ENCODE results near the gene BACE1. TPM values are rescaled to one million over a fixed set of nuclear protein-coding genes. Genes with fewer than 3 reads are reported as not detected.

BACE1 gene
- total RNA-seq, 1 donor from 2014 or later, result 8.2 TPM

DNA sequence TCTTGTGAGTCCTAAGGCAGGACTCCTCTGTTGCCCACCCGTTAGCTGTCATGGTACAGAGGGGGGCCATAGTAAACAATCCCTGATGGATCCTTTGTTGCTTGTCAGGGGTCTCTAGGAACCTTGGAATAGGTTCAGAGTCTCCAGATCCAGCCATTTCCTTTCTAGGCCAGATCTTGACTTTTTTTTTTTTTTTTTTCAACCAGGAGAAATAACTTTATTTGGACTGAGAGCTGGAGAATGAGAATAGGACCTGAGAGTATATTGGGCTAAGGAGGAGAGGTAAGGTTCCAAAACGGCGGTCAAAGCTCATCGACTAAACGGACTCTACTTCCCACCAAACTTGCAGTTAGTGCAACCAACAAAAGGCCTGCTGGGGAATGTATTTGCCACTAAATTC lies 19.3 kb upstream of the BACE1 start:
- H3F3A ChIP-seq (ENCODE audit: low read depth), result peaks cover 7% of the 10 kb centered on the region
- peaks cover 6% of the 10 kb centered on the region for H4K20me1 ChIP-seq (ENCODE audit: low read depth)
- no peak overlapping the region for H3K27ac ChIP-seq
- H3K79me2 ChIP-seq (ENCODE audit: low read depth), result no peaks in the 10 kb centered on the region
- Mint-ChIP-seq H3K27ac (no peak overlapping the region), H3K4me3 (no peak overlapping the region), H3K27me3 (ENCODE audit: insufficient read depth, low read depth) (no peaks in the 10 kb centered on the region), H3K4me1 (no peaks in the 10 kb centered on the region), H3K9me3 (no peaks in the 10 kb centered on the region), H3K36me3 (peaks cover 7% of the 10 kb centered on the region)
- H3K9ac ChIP-seq, result no peak overlapping the region
- DNase-seq (ENCODE audit: low spot score), result no peak
- H3K4me3 ChIP-seq, result no peak overlapping the region
- H3K9me3 ChIP-seq (ENCODE audit: low read depth), result no peaks in the 10 kb centered on the region
- TF ChIP-seq EZH2phosphoT487 (IDR thresholded peaks at IDR 0.05), result no peak
- no peak for TF ChIP-seq EZH2 (IDR thresholded peaks at IDR 0.05)
- TF ChIP-seq, protein P1, sequence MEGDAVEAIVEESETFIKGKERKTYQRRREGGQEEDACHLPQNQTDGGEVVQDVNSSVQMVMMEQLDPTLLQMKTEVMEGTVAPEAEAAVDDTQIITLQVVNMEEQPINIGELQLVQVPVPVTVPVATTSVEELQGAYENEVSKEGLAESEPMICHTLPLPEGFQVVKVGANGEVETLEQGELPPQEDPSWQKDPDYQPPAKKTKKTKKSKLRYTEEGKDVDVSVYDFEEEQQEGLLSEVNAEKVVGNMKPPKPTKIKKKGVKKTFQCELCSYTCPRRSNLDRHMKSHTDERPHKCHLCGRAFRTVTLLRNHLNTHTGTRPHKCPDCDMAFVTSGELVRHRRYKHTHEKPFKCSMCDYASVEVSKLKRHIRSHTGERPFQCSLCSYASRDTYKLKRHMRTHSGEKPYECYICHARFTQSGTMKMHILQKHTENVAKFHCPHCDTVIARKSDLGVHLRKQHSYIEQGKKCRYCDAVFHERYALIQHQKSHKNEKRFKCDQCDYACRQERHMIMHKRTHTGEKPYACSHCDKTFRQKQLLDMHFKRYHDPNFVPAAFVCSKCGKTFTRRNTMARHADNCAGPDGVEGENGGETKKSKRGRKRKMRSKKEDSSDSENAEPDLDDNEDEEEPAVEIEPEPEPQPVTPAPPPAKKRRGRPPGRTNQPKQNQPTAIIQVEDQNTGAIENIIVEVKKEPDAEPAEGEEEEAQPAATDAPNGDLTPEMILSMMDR (IDR thresholded peaks at IDR 0.05), result no peak
- H3K36me3 ChIP-seq, result no peaks in the 10 kb centered on the region
- H3K4me2 ChIP-seq, result no peak overlapping the region
- H3K27me3 ChIP-seq, result no peaks in the 10 kb centered on the region
- H3K4me1 ChIP-seq, result peaks cover 16% of the 10 kb centered on the region
- no peak overlapping the region for H2AFZ ChIP-seq (replicated peaks)

DNA sequence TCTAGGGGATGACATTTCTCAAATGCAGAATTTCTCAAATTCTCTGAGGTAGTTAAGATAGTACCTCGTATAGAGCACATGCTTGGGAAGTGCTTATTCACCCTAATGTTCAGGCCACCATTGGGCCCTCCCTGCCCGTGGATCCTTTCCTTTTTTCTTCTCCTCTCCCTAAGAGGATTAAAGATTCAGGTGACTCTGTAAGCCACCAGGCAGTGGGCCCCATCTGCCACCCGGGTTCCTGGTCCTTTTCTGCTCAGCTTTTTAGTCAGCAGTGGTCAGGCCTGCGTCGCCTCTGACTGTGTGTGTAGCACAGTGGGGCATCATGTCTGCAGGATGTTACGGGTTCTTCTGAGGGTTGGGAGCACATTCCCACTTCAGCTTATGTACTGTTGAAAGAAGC lies 18.8 kb upstream of the BACE1 start:
- Histone ChIP-seq H3K4me3 (no peak overlapping the region), H3K9me3 (ENCODE audit: low read depth) (no peaks in the 10 kb centered on the region), H3K27me3 (no peaks in the 10 kb centered on the region), H3F3A (ENCODE audit: low read depth) (peaks cover 7% of the 10 kb centered on the region), H4K20me1 (ENCODE audit: low read depth) (peaks cover 6% of the 10 kb centered on the region), H3K9ac (no peak overlapping the region), H3K79me2 (ENCODE audit: low read depth) (no peaks in the 10 kb centered on the region), H3K4me2 (peak overlapping the region; percentile 35), H3K27ac (no peak overlapping the region), H2AFZ (replicated peaks) (no peak overlapping the region), H3K36me3 (no peaks in the 10 kb centered on the region), H3K4me1 (peaks cover 16% of the 10 kb centered on the region)
- Mint-ChIP-seq H3K27me3 (ENCODE audit: insufficient read depth, low read depth) (no peaks in the 10 kb centered on the region), H3K4me1 (peaks cover 2% of the 10 kb centered on the region), H3K9me3 (no peaks in the 10 kb centered on the region), H3K4me3 (no peak overlapping the region), H3K27ac (no peak overlapping the region), H3K36me3 (peaks cover 7% of the 10 kb centered on the region)
- no peak for DNase-seq (ENCODE audit: low spot score)
- TF ChIP-seq, protein P1 (IDR thresholded peaks at IDR 0.05), result no peak
- TF ChIP-seq EZH2phosphoT487 (IDR thresholded peaks at IDR 0.05) (no peak), EZH2 (IDR thresholded peaks at IDR 0.05) (no peak)

DNA sequence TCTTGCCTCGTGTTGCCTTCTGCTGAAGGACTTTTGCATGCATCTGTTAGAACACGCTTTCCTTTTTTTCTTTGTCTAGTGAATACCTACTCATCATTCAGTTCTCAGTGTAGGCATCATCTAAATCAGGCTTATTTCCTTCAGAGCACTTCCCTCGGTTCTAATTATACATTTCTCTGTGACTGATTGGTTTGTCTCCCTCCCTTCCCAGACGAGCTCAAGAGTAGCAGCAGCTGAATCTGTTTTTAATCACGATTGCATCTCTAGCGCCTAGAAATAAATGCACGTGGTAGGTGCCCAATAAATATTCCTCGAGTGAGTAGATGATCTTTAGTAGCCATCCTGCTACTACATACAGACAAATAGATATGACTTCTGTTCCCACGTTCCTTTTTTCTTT lies 17.9 kb upstream of the BACE1 start:
- peaks cover 2% of the 10 kb centered on the region for H3K79me2 ChIP-seq (ENCODE audit: low read depth)
- no peaks in the 10 kb centered on the region for H3K9me3 ChIP-seq (ENCODE audit: low read depth)
- Mint-ChIP-seq H3K9me3 (no peaks in the 10 kb centered on the region), H3K4me3 (no peak overlapping the region), H3K36me3 (peaks cover 5% of the 10 kb centered on the region), H3K27ac (no peak overlapping the region), H3K4me1 (peaks cover 3% of the 10 kb centered on the region), H3K27me3 (ENCODE audit: insufficient read depth, low read depth) (no peaks in the 10 kb centered on the region)
- no peaks in the 10 kb centered on the region for H3K36me3 ChIP-seq
- H4K20me1 ChIP-seq (ENCODE audit: low read depth), result peaks cover 13% of the 10 kb centered on the region
- no peak overlapping the region for H3K27ac ChIP-seq
- H3K9ac ChIP-seq, result no peak overlapping the region
- DNase-seq (ENCODE audit: low spot score), result no peak
- H3K4me1 ChIP-seq, result peaks cover 16% of the 10 kb centered on the region
- H2AFZ ChIP-seq (replicated peaks), result no peak overlapping the region
- no peak overlapping the region for H3K4me2 ChIP-seq
- H3K4me3 ChIP-seq, result no peak overlapping the region
- H3K27me3 ChIP-seq, result no peaks in the 10 kb centered on the region
- no peak for TF ChIP-seq EZH2 (IDR thresholded peaks at IDR 0.05)
- no peak for TF ChIP-seq EZH2phosphoT487 (IDR thresholded peaks at IDR 0.05)
- TF ChIP-seq, protein P1 (IDR thresholded peaks at IDR 0.05), result no peak
- peaks cover 7% of the 10 kb centered on the region for H3F3A ChIP-seq (ENCODE audit: low read depth)

Measured in neural progenitor cell (in vitro differentiated cells).